T-helper 1 cell treated with Interleukin-12 subunit alpha and Interleukin-12 subunit beta and Interleukin-4 antibody, amounts not matched to agents 30 μg/mL and 1 μg/mL, for 36 hours (primary cell): Measurements from ENCODE around the gene TCN1.

ENCODE experiments used
- H3K27ac Mint-ChIP-seq: one replicate; pipeline ENCODE4 v1.8.0; 2021; ENCODE audit warnings: mild to moderate bottlenecking, mixed read lengths
- H3K27me3 Mint-ChIP-seq: one replicate; pipeline ENCODE4 v1.8.0; 2021; ENCODE audit warnings: low read depth, mixed read lengths
- H3K36me3 Mint-ChIP-seq: one replicate; pipeline ENCODE4 v1.8.0; 2021; ENCODE audit warnings: low read depth, mixed read lengths
- H3K4me1 Mint-ChIP-seq: one replicate; pipeline ENCODE4 v1.8.0; 2021; ENCODE audit warnings: low read depth, mixed read lengths
- H3K4me3 Mint-ChIP-seq: one replicate; pipeline ENCODE4 v1.8.0; 2021; ENCODE audit warnings: mild to moderate bottlenecking, moderate library complexity, mixed read lengths
- H3K9me3 Mint-ChIP-seq: one replicate; pipeline ENCODE4 v1.8.0; 2021; ENCODE audit warnings: mixed read lengths

TCN1 gene

DNA sequence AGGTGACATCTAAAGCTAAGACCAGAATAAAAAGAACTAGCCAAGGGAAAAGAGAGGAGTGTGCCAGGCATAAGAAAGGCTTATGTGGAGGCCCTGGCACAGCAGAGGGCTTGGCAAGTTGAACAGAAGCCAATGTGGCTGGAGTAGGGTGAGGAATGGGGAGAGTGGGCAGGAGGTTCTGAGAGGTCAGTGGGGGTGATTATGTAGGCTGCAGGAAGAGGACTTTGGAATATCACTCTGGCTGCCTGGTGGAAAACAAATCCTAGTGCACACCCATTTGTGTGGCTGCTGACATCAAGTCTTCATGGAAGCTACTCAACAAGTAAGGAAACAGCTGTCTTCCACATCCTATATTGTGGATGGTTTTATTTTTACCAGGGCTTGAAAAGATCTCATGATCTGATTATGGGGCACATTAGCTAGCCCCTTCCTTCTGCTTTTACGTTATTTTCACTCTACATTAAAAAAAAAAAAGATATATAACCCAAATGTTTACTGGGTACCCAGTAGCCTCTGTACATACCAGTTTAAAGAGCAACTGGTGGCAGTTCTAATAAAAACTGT, 59.2 kb downstream of the TCN1 start:
- Mint-ChIP-seq H3K36me3 (peaks cover 30% of the 10 kb centered on the region), H3K9me3 (no peaks in the 10 kb centered on the region), H3K27ac (peak overlapping the region; percentile 53), H3K4me3 (no peak overlapping the region), H3K4me1 (peaks cover 28% of the 10 kb centered on the region), H3K27me3 (no peaks in the 10 kb centered on the region)

DNA sequence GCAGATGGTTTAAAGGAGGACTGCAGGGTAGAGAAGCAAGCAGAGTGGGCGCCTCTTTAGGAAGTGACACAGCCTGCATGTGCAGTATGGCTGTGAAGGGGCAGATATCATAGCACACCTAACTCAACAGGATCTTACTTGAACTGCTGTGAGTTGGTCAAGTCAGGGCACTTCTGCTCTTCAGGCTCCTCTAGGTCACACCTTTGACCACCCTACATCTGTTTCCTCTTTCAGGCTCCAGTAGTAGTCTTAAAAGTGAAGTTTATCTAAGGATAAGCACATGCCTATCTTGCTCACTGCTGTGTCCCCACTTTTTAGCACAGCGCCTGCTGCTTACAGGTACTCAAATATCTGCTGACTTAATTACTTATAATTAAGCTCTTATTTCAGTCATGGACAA, 62.2 kb downstream of the TCN1 start:
- Mint-ChIP-seq H3K9me3 (no peaks in the 10 kb centered on the region), H3K27ac (no peak overlapping the region), H3K36me3 (peaks cover 42% of the 10 kb centered on the region), H3K4me1 (peaks cover 29% of the 10 kb centered on the region), H3K4me3 (no peak overlapping the region), H3K27me3 (no peaks in the 10 kb centered on the region)
